Measurements from ENCODE around the gene MRPS34.

MRPS34 gene

DNA sequence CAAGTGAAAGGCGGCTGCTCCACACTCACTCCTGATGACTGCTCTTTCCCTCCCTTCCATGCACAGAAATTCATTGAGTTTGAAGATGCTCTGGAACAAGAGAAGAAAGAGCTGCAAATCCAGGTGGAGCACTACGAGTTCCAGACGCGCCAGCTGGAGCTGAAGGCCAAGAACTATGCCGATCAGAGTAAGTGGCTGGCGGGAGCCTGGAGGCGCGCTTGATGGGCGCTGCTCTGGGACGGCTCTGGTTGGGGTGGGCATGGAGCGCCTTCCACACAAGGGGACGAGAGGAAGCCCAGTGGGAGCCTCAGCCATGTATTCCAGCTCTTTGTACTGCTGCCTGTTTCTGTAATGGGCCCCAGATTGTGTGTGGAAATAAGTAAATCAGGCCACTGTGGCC lies 48.4 kb downstream of the MRPS34 start:
- DNase-seq, result no peak

DNA sequence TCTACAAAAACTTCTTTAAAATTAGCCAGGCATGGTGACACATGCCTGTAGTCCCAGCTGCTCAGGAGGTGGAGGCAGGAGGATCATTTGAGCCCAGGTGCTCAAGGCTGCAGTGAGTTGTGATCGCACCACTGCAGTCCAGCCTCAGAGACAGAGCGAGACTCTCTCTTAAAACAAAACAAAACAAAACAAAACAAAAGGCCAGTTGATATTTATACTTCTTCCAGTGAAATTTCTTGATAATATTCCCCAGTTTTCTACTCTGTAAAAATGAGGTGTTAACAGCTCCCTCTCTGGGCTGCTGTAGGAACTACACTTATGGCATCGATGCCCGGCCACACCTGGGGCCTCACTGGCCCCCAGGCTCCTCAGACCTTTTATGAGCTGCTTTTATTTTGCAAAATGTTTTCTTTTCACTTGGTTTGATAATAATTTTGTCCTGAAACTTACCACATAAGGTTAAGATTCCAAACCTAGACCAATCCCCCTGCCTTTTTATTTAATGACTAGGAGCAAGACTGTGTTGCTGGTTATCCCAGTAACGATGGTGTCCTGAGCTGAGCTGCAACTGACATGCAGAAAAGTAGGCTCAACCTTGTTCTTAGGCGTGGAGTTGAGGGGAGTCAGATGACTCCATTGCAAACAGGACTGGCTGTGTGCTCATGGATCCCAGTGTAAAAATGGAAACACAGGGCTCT lies 49.3 kb downstream of the MRPS34 start:
- no peak for DNase-seq

Measured in activated gamma-delta T cell (primary cell).